H1 (cell line): ENCODE measurements around the gene VENTX. TPM values are rescaled to one million over a fixed set of nuclear protein-coding genes. Genes with fewer than 3 reads are reported as not detected.

ENCODE experiments used
- CTCF ChIA-PET: fragments of 300-600 bp; sonication (Branson Sonifier 250); formaldehyde crosslinking; loops from one replicate; lab custom pipeline; 2021; ENCODE audit not compliant: partially characterized antibody; lab: Charles Lee
- POLR2A ChIA-PET: fragments of 300-600 bp; sonication (Branson Sonifier 250); formaldehyde crosslinking; loops from one replicate; lab custom pipeline; 2021; ENCODE audit warnings: inconsistent platforms; ENCODE audit not compliant: partially characterized antibody; lab: Charles Lee
- DNase-seq, 2 experiments: peaks; one replicate each; pipeline versions ENCODE4 v3.0.0 to v3.0.0-alpha.2; 2010 to 2022; ENCODE audit warnings: low spot score in 2 of 2, low read depth in 1 of 2, mixed read lengths in 1 of 2
- FAIRE-seq: peaks from 2 replicates; lab custom pipeline; 2011; peaks lifted over from hg19 to GRCh38; lab: Jason Lieb, UNC
- H2AFZ ChIP-seq: 2 replicates; pipeline ENCODE4 v1.8.1; 2012; ENCODE audit warnings: low read length, inconsistent platforms
- H2AK5ac ChIP-seq: 2 replicates; pipeline ENCODE4 v1.6.1; 2013; ENCODE audit warnings: low read depth, low read length
- H2BK120ac ChIP-seq: replicated peaks from 2 replicates; pipeline ENCODE3; 2013; ENCODE audit warnings: low read depth, low read length, inconsistent platforms
- H2BK12ac ChIP-seq: 2 replicates; pipeline ENCODE4 v1.6.1; 2013; ENCODE audit warnings: low read depth, low read length
- H2BK15ac ChIP-seq: 2 replicates; pipeline ENCODE4 v1.6.1; 2013; ENCODE audit warnings: low read length
- H2BK20ac ChIP-seq: 2 replicates; pipeline ENCODE4 v1.6.1; 2013; ENCODE audit warnings: low read length
- H2BK5ac ChIP-seq: 2 replicates; pipeline ENCODE4 v1.6.1; 2013; ENCODE audit warnings: low read depth, low read length
- H3K14ac ChIP-seq: 2 replicates; pipeline ENCODE4 v1.6.1; 2013; ENCODE audit warnings: inconsistent platforms; ENCODE audit not compliant: insufficient read length
- H3K18ac ChIP-seq: 2 replicates; pipeline ENCODE4 v1.6.1; 2013; ENCODE audit warnings: low read length; ENCODE audit errors: extremely low read depth
- H3K23ac ChIP-seq: 2 replicates; pipeline ENCODE4 v1.6.1; 2013; ENCODE audit warnings: inconsistent platforms; ENCODE audit not compliant: insufficient read length
- H3K23me2 ChIP-seq: 2 replicates; pipeline ENCODE4 v1.6.1; 2013; ENCODE audit warnings: low read depth, low read length
- H3K27ac ChIP-seq: 2 replicates; pipeline ENCODE4 v1.6.1; 2011; ENCODE audit warnings: low read depth, low read length, inconsistent platforms
- H3K27me3 ChIP-seq, 4 experiments: replicated peaks in 1 of 4; 1 replicate in 1 of 4; 2 replicates in 3 of 4; pipeline versions ENCODE4 v1.6.1 to v1.8.1; 2011 to 2013; ENCODE audit warnings: low read length in 3 of 4, mild to moderate bottlenecking in 3 of 4, inconsistent platforms in 2 of 4, mixed read lengths in 2 of 4, moderate library complexity in 1 of 4; ENCODE audit not compliant: control insufficient read depth in 3 of 4, insufficient read depth in 3 of 4; ENCODE audit errors: extremely low read depth in 1 of 4
- H3K36me3 ChIP-seq, 4 experiments: 2 replicates each; pipeline versions ENCODE4 v1.6.1 to v1.8.1; 2011 to 2013; ENCODE audit warnings: mild to moderate bottlenecking in 4 of 4, low read length in 3 of 4, moderate library complexity in 2 of 4, control low read depth in 1 of 4, inconsistent platforms in 1 of 4; ENCODE audit not compliant: insufficient read depth in 4 of 4, control insufficient read depth in 2 of 4
- H3K4ac ChIP-seq: replicated peaks from 2 replicates; pipeline ENCODE3; 2013; ENCODE audit warnings: low read length, low read depth, mixed read lengths, inconsistent platforms; ENCODE audit not compliant: insufficient read length
- H3K4me1 ChIP-seq, 4 experiments: replicated peaks in 1 of 4; 1 replicate in 1 of 4; 2 replicates in 3 of 4; pipeline versions ENCODE4 v1.6.1 to v1.8.1; 2011 to 2013; ENCODE audit warnings: low read length in 3 of 4, inconsistent platforms in 2 of 4, mixed read lengths in 1 of 4; ENCODE audit not compliant: insufficient read depth in 4 of 4, control insufficient read depth in 3 of 4
- H3K4me2 ChIP-seq, 2 experiments: 2 replicates each; pipeline versions ENCODE4 v1.6.1 to v1.8.1; 2011 to 2013; ENCODE audit warnings: low read depth in 2 of 2, low read length in 2 of 2, control low read depth in 1 of 2, inconsistent platforms in 1 of 2, mild to moderate bottlenecking in 1 of 2; ENCODE audit not compliant: insufficient read depth in 1 of 2
- H3K4me3 ChIP-seq, 4 experiments: fragments of 200-600, 300-600 bp in 1 of 4; sonication (generic), shearing (Covaris generic), sonication (Bioruptor Twin) in 1 of 4; 2 replicates each; pipeline versions ENCODE4 v1.5.1 to v1.8.1; 2011 to 2016; ENCODE audit warnings: low read length in 4 of 4, low read depth in 3 of 4, control low read depth in 2 of 4, inconsistent platforms in 2 of 4, mild to moderate bottlenecking in 2 of 4, mixed read lengths in 1 of 4, moderate library complexity in 1 of 4; ENCODE audit not compliant: insufficient read depth in 2 of 4; ENCODE audit errors: extremely low read depth in 1 of 4
- H3K56ac ChIP-seq: replicated peaks from 2 replicates; pipeline ENCODE3; 2013; ENCODE audit warnings: low read depth, mild to moderate bottlenecking, mixed read lengths, low read length, inconsistent platforms; ENCODE audit not compliant: insufficient read length
- H3K79me1 ChIP-seq: 2 replicates; pipeline ENCODE4 v1.6.1; 2013; ENCODE audit warnings: low read depth, low read length, control low read depth
- H3K79me2 ChIP-seq, 2 experiments: 2 replicates each; pipeline versions ENCODE4 v1.6.1 to v1.8.1; 2012 to 2013; ENCODE audit warnings: low read length in 2 of 2, mild to moderate bottlenecking in 2 of 2, inconsistent platforms in 1 of 2; ENCODE audit not compliant: insufficient read depth in 2 of 2, control insufficient read depth in 1 of 2
- H3K9ac ChIP-seq, 4 experiments: replicated peaks in 1 of 4; 1 replicate in 1 of 4; 2 replicates in 3 of 4; pipeline versions ENCODE4 v1.6.1 to v1.8.1; 2011 to 2013; ENCODE audit warnings: low read depth in 3 of 4, low read length in 3 of 4, control low read depth in 2 of 4, mild to moderate bottlenecking in 2 of 4, moderate library complexity in 2 of 4, inconsistent platforms in 1 of 4; ENCODE audit errors: extremely low read depth in 1 of 4
- H3K9me3 ChIP-seq, 2 experiments: 2 replicates each; pipeline versions ENCODE4 v1.6.1 to v1.8.1; 2012 to 2013; ENCODE audit warnings: mild to moderate bottlenecking in 2 of 2, moderate library complexity in 2 of 2, control low read depth in 1 of 2, inconsistent platforms in 1 of 2, low read depth in 1 of 2, low read length in 1 of 2, mixed read lengths in 1 of 2; ENCODE audit not compliant: insufficient read depth in 2 of 2
- H4K20me1 ChIP-seq, 2 experiments: replicated peaks in 1 of 2; 2 replicates each; pipeline versions ENCODE3 to v1.8.1; 2011 to 2013; ENCODE audit warnings: inconsistent platforms in 2 of 2, low read length in 2 of 2, mild to moderate bottlenecking in 1 of 2; ENCODE audit not compliant: insufficient read depth in 2 of 2, control insufficient read depth in 1 of 2
- H4K5ac ChIP-seq: 2 replicates; pipeline ENCODE4 v1.6.1; 2013; ENCODE audit warnings: low read length, low read depth, mixed read lengths, inconsistent platforms; ENCODE audit not compliant: insufficient read length
- H4K8ac ChIP-seq: 2 replicates; pipeline ENCODE4 v1.8.0; 2013; ENCODE audit warnings: mild to moderate bottlenecking, moderate library complexity, low read length, inconsistent platforms; ENCODE audit not compliant: insufficient read depth; ENCODE audit errors: extremely low read depth
- H4K91ac ChIP-seq: replicated peaks from 2 replicates; pipeline ENCODE3; 2013; ENCODE audit warnings: low read length, mixed read lengths, inconsistent platforms; ENCODE audit not compliant: insufficient read length
- CEBPB ChIP-seq: IDR thresholded peaks from 2 replicates; pipeline ENCODE4 v1.6.1; 2012; ENCODE audit warnings: low read depth, low read length
- EZH2 ChIP-seq: fragments of 200-600 bp; sonication (generic); IDR thresholded peaks from 2 replicates; pipeline ENCODE4 v1.7.1; 2012; ENCODE audit warnings: low read depth, mild to moderate bottlenecking, moderate library complexity, low read length, inconsistent platforms; ENCODE audit not compliant: severe bottlenecking
- FOSL1 ChIP-seq: IDR thresholded peaks from 2 replicates; pipeline ENCODE4 v1.6.1; 2011; ENCODE audit warnings: mild to moderate bottlenecking, low read depth, low read length, moderate library complexity; ENCODE audit not compliant: insufficient read depth
- GABPA ChIP-seq: IDR thresholded peaks from 2 replicates; pipeline ENCODE4 v1.6.1; 2011; ENCODE audit warnings: mild to moderate bottlenecking, low read length, moderate library complexity, borderline replicate concordance; ENCODE audit not compliant: insufficient read depth
- KDM4A ChIP-seq: IDR thresholded peaks from one replicate; pipeline ENCODE4 v1.7.1; 2012; ENCODE audit warnings: low read depth, mild to moderate bottlenecking, moderate library complexity, low read length, inconsistent platforms; ENCODE audit not compliant: severe bottlenecking
- MAX ChIP-seq: IDR thresholded peaks from 2 replicates; pipeline ENCODE4 v1.6.1; 2012; ENCODE audit warnings: inconsistent platforms
- RBBP5 ChIP-seq: IDR thresholded peaks from 2 replicates; pipeline ENCODE4 v1.7.1; 2012; ENCODE audit warnings: low read depth, mild to moderate bottlenecking, inconsistent platforms, low read length, moderate library complexity, borderline replicate concordance
- RXRA ChIP-seq: IDR thresholded peaks from 2 replicates; pipeline ENCODE4 v1.6.1; 2011; ENCODE audit warnings: low read depth, mild to moderate bottlenecking, low read length, moderate library complexity; ENCODE audit not compliant: insufficient read depth
- SAP30 ChIP-seq: fragments of 300-600 bp; sonication (generic); IDR thresholded peaks from 2 replicates; pipeline ENCODE4 v1.7.1; 2012; ENCODE audit warnings: low read length, moderate library complexity, mild to moderate bottlenecking, inconsistent platforms; ENCODE audit not compliant: insufficient read depth, insufficient replicate concordance
- SUZ12 ChIP-seq: fragments of 200-600 bp; sonication (generic); IDR thresholded peaks from 2 replicates; pipeline ENCODE4 v1.6.1; 2012; ENCODE audit warnings: mild to moderate bottlenecking, inconsistent platforms, low read length, moderate library complexity, mixed read lengths
- WGBS, 2 experiments: shearing (Covaris generic) in 1 of 2; methylation state at CpG; one replicate each; pipeline versions ENCODE4 v1.1.6 to v1.1.7; 2013 to 2015; ENCODE audit warnings: low lambda C conversion rate in 2 of 2, mixed read lengths in 2 of 2, inconsistent platforms in 1 of 2, low coverage in 1 of 2, missing lambda C conversion rate in 1 of 2; ENCODE audit not compliant: insufficient replicate concordance in 2 of 2, insufficient coverage in 1 of 2, insufficient read length in 1 of 2; ENCODE audit errors: extremely low coverage in 1 of 2, missing lambda C conversion rate in 1 of 2; 5-methylcytosine and 5-hydroxymethylcytosine counted together
- polyA plus RNA-seq, 7 experiments: library from polyadenylated mRNA; depleted of rRNA in 3 of 7; stranded (reverse) in 5 of 7; unstranded in 2 of 7; fragments of >200 nt in 5 of 7; fragments of 200-250 nt in 2 of 7; gene quantifications; 1 replicate in 5 of 7; 2 replicates in 1 of 7; 4 replicates in 1 of 7; pipeline versions ENCODE4 v1.2.1 to v1.2.3, GENCODE V29; 2011 to 2013; ENCODE audit warnings: missing spikeins in 2 of 7, mixed read lengths in 2 of 7
- total RNA-seq: library from RNA; stranded (reverse); fragmentation: NEBNext Ultra II Directional; extraction: Animal tissue kit (Norgen Biotek cat#: 25700); gene quantifications from 2 replicates; pipeline ENCODE4 v1.2.1, GENCODE V29; 2021

The VENTX gene
- total and polyA plus RNA-seq, 2 of the 8 experiments (the other 6 are each of a cell fraction or from before 2014, with no cell fraction given) = 5.6 TPM

- ChIA-PET POLR2A (interaction anchor here (1.0 kb wide), 1 partner anchor 79 kb away, joined by 3 read pairs; no protein-coding TSS in a partner anchor), CTCF (interaction anchor here (0.9 kb wide), 1 partner anchor 88 kb away, joined by 3 read pairs; no protein-coding TSS in a partner anchor)
- FAIRE-seq (no peak), DNase-seq (no peak)
- peak overlapping the region; percentile 69 to 91 for H3K4me2 ChIP-seq
- H3K9me3 ChIP-seq = peaks cover 0 to 8% of the 10 kb centered on the region in 2 experiments; a peak in 1 of 4 replicates
- H2BK5ac ChIP-seq = no peak overlapping the region
- no peaks in the 10 kb centered on the region for H3K79me2 ChIP-seq
- H2AFZ ChIP-seq = no peak overlapping the region
- H3K36me3 ChIP-seq = peaks cover 0 to 7% (median 3%) of the 10 kb centered on the region in 4 experiments; a peak in 3 of 8 replicates
- H3K27me3 ChIP-seq = peaks cover 22 to 39% (median 36%) of the 10 kb centered on the region in 4 experiments
- H4K8ac ChIP-seq = peak overlapping the region; percentile 35; the same call in 1 of the 2 replicates
- no peak overlapping the region for H2BK12ac ChIP-seq
- H3K27ac ChIP-seq = no peak overlapping the region
- H3K4me1 ChIP-seq = peaks cover 0 to 28% (median 12%) of the 10 kb centered on the region in 4 experiments; a peak in 6 of 7 replicates
- H3K56ac ChIP-seq = no peak overlapping the region
- no peak overlapping the region for H2BK20ac ChIP-seq
- no peak overlapping the region for H3K23ac ChIP-seq
- no peak overlapping the region; the same call in 1 of the 2 replicates for H3K18ac ChIP-seq
- no peak overlapping the region for H4K5ac ChIP-seq
- no peak overlapping the region for H2BK120ac ChIP-seq
- peaks cover 10% of the 10 kb centered on the region; the same call in 1 of the 2 replicates for H3K23me2 ChIP-seq
- WGBS, 2 experiments = 1% methylated on average over 33 of the region's 122 CpGs; no CpG with 5 or more reads in 1 of the 2 experiments
- no peak overlapping the region for H2AK5ac ChIP-seq
- H2BK15ac ChIP-seq = no peak overlapping the region
- H3K4me3 ChIP-seq = peak overlapping the region; percentile 20 to 63 (median 38); a peak in 6 of 8 replicates
- H3K4ac ChIP-seq = no peak overlapping the region
- no peak overlapping the region for H3K14ac ChIP-seq
- no peak overlapping the region for H4K91ac ChIP-seq
- H3K9ac ChIP-seq = no peak overlapping the region
- H3K79me1 ChIP-seq = no peaks in the 10 kb centered on the region; the same call in 1 of the 2 replicates
- H4K20me1 ChIP-seq = no peaks in the 10 kb centered on the region
- 0 out of 2 replicates have a peak, but pooled peaks have one; percentile 33 for TF ChIP-seq RBBP5
- TF ChIP-seq EZH2 = peak; percentile 46
- no peak for TF ChIP-seq CEBPB
- no peak for TF ChIP-seq FOSL1
- TF ChIP-seq KDM4A = peak; percentile 86
- TF ChIP-seq MAX = peak; percentile 97
- no peak for TF ChIP-seq SAP30
- TF ChIP-seq RXRA = no peak
- TF ChIP-seq SUZ12 = peak; percentile 43
- no peak for TF ChIP-seq GABPA
These were observed 7.1 kb upstream of the VENTX start for GRCh38 chr10:133230387-133231195.
